HEK293T (cell line): Measurements from ENCODE around the gene ZNF536.

Experiments used
- ARNT ChIP-seq: fragments of 450-650 bp; IDR thresholded peaks from 2 replicates; pipeline ENCODE4 v1.6.1; 2017; ENCODE audit warnings: mild to moderate bottlenecking
- CTBP1 ChIP-seq: fragments of 450-650 bp; IDR thresholded peaks from 2 replicates; pipeline ENCODE4 v1.6.1; 2016; ENCODE audit warnings: borderline replicate concordance
- ELF4 ChIP-seq: fragments of 450-650 bp; IDR thresholded peaks from 2 replicates; pipeline ENCODE4 v1.6.1; 2017; ENCODE audit warnings: antibody characterized with exemption
- FOXA1 ChIP-seq: fragments of 450-650 bp; IDR thresholded peaks from 2 replicates; pipeline ENCODE4 v1.6.1; 2016; ENCODE audit warnings: mild to moderate bottlenecking
- FOXM1 ChIP-seq: fragments of 450-650 bp; IDR thresholded peaks from 2 replicates; pipeline ENCODE4 v1.6.1; 2017; ENCODE audit warnings: mild to moderate bottlenecking, borderline replicate concordance
- HDGF ChIP-seq: fragments of 450-650 bp; IDR thresholded peaks from 2 replicates; pipeline ENCODE4 v1.6.1; 2017; ENCODE audit warnings: antibody characterized with exemption, borderline replicate concordance
- SP1 ChIP-seq: fragments of 450-650 bp; IDR thresholded peaks from 2 replicates; pipeline ENCODE4 v1.6.1; 2017
- TARDBP ChIP-seq: fragments of 450-650 bp; IDR thresholded peaks from 2 replicates; pipeline ENCODE4 v1.6.1; 2016

GRCh38 chr19:30394481-30395151 is 22.4 kb downstream of the ZNF536 start:
- TF ChIP-seq FOXM1 (no peak), CTBP1 (no peak), ELF4 (no peak), TARDBP (no peak), ARNT (no peak), HDGF (no peak), FOXA1 (no peak), SP1 (no peak)
